D721Med (cell line): ENCODE data around the gene OR10AG1.

Experiments used
- DNase-seq: peaks from one replicate; pipeline ENCODE4 v3.0.0; 2011; ENCODE audit warnings: low spot score; ENCODE audit not compliant: insufficient read length
- FAIRE-seq: peaks from 2 replicates; lab custom pipeline; 2011; peaks lifted over from hg19 to GRCh38; lab: Jason Lieb, UNC
- TF ChIP-seq, protein P1 (sequence below): IDR thresholded peaks from 2 replicates; pipeline ENCODE4 v1.5.1; 2012; ENCODE audit warnings: mild to moderate bottlenecking, control low read depth; ENCODE audit not compliant: insufficient read depth; ENCODE audit errors: missing control alignments

OR10AG1 gene

DNA sequence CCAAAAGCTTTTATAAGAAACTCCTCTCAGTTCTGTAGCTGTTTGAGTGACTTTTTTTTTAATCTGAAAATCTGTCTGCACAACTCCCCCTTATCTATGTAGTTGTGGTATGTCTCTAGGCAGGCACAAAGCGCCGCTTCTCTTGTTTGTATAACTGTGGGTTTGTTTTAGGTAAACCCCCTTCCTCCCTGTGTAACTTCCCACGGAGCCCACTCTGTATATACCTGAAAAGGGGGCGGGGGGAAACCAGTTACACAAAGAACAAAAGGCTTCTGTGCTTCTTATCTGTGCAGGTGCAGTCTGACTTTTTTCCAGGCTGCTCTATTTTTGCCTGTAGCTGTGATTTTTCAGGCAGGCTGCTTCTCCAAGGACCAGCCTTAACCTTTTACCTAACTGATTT, 13.2 kb downstream of the OR10AG1 start:
- no peak for FAIRE-seq
- TF ChIP-seq, protein P1, sequence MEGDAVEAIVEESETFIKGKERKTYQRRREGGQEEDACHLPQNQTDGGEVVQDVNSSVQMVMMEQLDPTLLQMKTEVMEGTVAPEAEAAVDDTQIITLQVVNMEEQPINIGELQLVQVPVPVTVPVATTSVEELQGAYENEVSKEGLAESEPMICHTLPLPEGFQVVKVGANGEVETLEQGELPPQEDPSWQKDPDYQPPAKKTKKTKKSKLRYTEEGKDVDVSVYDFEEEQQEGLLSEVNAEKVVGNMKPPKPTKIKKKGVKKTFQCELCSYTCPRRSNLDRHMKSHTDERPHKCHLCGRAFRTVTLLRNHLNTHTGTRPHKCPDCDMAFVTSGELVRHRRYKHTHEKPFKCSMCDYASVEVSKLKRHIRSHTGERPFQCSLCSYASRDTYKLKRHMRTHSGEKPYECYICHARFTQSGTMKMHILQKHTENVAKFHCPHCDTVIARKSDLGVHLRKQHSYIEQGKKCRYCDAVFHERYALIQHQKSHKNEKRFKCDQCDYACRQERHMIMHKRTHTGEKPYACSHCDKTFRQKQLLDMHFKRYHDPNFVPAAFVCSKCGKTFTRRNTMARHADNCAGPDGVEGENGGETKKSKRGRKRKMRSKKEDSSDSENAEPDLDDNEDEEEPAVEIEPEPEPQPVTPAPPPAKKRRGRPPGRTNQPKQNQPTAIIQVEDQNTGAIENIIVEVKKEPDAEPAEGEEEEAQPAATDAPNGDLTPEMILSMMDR, result no peak
- DNase-seq, result no peak

DNA sequence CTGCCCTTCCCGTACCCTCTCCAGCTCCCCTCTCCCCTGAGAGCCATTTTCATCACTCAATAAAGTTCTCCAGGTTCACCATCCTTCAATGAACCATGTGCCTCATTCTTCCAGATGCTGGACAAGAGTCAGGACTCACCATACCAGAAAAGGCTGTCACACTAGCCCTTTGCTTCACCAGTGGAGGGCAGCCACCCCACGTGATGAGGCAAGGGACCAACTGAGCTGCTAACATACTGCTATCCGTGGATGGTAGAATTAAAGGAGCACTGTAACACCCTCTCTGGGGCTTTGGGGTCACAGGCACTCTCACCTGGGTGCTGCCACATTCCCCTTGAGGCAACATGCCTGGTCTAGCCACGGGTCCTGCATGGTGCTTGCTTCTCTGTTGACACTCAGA, 20.4 kb downstream of the OR10AG1 start:
- TF ChIP-seq, protein P1, result no peak
- FAIRE-seq (no peak), DNase-seq (no peak)

DNA sequence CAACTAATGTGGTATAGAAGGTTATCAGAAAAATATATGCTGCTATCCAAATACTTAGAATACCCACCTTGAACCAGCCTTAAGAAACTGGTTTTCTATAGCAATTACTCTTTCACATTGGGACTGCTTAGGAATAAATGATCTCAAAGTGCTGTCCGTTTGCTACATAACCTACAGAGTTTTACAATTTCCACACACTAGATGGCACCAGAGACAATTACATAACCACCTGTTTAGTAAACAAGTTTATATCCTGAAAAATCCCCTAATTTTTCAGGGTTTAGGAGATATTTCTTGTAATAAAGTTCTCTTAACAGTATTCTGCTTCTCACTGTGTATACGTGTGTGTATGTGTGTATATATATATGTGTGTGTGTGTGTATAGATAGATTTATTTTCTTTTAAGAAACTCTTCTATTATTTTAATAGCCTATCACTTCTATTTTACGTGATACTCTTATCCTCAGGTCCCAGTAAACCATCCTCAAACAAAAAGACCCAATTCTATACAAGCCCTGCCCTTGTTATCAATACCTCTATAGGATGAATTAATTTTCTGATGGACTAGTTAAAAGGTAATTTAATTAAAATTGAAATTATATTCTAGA, 26.9 kb downstream of the OR10AG1 start:
- TF ChIP-seq, protein P1, result peak; percentile 65
- no peak for DNase-seq
- FAIRE-seq, result no peak

DNA sequence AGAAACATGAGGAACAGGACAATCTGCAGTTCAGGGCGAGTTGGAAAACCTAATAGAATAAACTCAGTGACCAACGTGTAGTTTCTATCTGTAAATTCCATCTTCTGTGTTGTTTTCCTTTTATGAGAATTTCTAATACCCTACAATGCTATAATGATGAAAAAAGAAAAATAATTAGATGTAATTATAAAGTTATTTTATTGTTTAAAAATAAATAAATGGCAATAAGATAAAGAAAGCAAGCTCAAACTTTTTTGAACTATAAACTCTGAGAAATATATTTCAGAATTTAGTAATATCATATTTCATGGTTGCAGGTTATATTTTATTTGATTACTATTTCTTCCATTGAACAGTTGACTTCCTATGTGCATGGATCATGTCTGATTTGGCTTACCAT, 33.4 kb downstream of the OR10AG1 start, which contains the start of gene OR5I1:
TSS of gene OR5I1 (minus strand) at position 101 of the 400 bp plus-strand sequence. CDS start at position 101, 0 bp downstream.
- FAIRE-seq, result no peak
- TF ChIP-seq, protein P1, result no peak
- no peak for DNase-seq

DNA sequence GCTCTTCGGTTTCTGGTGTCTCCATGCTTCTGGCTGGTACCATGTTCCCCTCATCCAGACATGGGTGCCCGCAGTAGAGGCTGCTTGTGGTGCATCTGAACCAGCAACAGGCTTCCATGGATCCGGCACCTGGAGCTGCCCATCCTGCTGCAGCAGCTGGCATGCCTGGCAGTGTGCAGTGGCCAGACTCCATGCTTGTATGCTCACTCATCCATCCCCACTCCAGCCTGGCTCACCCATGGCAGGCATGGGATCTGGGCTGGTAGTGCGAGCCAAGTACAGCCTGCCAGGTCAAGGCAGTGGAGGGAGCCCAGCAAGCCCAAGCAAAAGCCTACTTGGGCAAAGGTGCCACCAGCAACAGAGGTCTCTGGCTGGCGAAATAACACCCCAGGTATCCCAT, 49.2 kb downstream of the OR10AG1 start:
- DNase-seq (no peak), FAIRE-seq (no peak)
- TF ChIP-seq, protein P1, result no peak
